Activated CD4-positive, CD25-positive, alpha-beta regulatory T cell treated with anti-CD3 and anti-CD28 coated beads, Interleukin-2, amount 50 U/mL, for 72 hours (primary cell): ENCODE measurements around the gene MED13.
"Not testable (repeated sequence)": the region's sequence is repeated elsewhere in the genome, so short reads cannot be mapped to it uniquely, and the experiment has no call there.

Experiments used
- DNase-seq: peaks from one replicate; pipeline ENCODE4 v3.0.0; 2021

Gene MED13

DNA sequence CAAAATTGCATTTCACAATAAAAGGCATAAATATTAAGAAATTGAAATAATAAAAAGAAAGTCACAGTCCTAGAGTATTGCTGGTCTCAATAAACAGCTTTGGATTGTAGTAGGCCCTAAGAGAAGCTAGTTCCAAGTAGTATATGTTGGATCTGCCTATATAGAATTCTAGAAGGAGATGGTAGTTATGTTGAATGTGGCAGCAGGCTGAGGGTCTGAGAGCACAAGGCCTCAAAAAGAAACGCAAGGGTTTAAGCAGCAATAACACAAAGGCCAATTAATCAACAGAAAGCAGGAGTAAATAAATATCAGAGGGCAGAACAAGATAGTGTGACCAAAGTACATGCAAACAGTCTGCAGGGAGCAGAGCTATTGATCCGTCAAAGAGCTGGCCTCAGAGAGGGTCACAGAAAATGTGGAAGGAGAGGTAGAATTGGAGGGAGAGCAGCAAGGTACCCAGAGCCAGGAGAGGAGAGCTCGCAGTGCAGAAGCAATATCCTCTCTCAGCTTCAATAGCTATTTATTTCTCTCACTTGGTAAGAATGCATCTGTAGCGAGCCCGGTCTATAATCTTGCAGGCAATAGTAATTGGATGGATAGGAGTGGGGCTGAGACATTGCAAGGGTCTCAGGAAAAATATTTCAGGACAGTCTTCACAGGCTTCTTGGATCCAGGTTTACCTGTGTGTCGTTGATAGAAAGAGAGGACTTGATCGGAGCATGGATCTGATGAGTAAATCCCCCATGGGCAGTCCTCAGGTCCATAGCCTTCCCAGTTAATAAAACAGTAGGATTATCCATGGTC is 25.1 kb upstream of the MED13 start:
- no peak for DNase-seq

DNA sequence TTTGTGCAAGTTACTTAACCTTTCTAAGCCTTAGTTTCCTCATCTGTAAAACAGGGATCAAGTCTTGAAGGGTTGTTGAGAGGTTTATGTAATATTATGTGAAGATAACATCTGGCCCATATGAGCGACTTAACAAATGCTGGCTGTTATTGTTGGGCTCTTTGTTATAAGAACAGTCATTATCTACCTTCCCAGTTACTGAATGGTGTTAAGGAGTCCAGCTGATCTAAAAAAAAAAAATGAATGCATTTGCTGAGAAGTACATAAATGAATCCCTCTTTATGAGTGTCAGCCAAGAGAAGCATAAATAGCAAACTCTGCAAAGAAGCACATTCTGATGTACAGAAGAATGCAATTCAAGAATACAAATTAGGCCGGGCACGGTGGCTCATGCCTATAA is 24.3 kb upstream of the MED13 start:
- DNase-seq, result no peak

DNA sequence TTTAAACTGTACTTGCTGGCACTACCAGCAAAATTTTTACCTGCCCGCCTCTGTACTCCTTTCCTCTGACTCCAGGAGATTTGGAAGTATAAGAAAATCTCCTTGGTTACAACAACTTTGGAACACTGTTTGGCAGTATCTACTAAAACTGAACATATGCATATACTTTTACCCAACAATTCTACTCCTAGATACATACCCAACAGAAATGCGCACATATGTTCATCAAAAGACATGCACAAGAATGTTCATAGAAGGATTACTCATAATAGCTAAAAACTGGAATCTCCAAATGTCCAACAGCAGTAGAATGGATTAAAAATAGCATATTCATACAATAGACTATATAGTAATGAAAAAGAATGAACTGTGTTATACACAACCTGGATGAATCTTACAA is 21.7 kb upstream of the MED13 start:
- no peak for DNase-seq

DNA sequence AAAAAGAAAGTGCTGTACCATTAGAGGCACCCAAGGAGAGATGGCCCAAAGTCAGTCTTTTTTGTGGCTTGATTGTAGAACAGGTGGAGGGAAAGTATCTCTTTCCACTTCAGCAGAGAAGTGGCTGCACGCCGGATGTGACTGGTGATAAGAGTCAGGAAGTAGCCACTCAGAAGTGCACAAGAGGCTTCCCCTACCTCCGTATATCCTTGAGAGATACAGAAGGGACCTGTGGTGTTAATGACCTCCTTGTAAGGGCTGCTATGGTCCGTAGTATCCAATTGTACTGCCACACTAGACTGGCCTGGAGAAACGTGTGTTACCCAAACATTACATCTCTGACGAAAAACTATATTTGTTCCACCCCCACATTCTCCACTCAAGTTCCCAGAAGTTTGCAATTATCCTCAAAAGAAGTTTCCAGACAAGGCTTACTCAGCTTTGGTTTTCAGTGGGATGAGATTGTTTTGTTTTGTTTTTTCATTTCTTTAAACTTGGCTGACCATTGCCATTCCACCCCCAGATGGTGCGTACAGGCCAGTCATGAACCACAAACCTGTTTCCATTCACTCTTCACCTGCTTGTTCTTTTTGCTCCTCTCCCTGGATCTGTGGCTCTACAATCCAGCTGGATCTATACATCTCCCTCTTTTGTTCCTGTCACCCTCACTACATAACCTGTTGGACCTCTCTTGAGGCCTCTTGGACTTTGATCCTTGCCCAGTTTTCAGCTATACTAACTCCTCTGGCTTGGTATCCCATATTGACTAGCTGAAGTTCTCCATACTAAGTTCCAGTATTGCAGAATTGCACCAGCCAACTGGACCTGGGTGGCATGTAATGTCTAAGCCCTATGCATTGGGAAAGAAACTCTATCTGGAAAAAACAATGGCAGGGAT is 20.7 kb upstream of the MED13 start:
- no peak for DNase-seq

DNA sequence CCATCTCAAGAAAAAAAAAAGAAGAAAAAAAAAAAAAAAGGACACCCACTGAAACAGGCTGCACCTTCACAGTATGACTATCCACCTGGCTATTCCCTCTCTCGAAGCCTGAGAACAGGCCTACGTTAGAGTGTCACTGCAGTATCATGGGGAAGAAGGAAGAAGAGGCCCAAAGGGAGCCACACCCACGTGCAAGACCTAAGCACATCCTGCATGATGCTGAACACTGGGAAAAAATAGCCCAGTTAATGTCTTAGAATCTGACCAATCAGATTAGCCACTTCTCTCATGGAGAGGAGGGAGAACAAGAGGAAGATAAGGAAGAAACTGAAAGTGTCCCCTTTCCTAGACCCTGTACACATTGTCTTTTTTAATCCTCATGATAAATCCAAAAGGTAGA is 19.5 kb upstream of the MED13 start:
- DNase-seq, result no peak

DNA sequence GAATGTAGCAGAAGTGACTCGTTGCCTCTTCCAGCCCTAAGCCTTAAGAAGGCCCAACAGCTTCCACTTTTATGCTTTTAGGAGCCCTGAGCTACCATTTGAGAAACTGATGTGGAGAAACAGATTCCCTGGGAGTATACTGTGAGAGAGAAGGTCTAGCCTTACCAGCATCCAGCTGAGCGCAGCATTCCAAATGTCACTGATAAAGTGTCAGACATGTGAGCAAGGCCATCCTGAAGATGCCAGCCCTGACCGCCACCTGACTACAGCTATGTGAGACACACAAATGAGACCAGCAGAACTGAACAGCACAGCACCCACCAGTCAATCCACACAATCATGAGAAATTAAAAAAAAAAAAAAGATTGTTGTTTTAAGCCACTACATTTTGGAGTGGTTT is 18.6 kb upstream of the MED13 start:
- no peak for DNase-seq

DNA sequence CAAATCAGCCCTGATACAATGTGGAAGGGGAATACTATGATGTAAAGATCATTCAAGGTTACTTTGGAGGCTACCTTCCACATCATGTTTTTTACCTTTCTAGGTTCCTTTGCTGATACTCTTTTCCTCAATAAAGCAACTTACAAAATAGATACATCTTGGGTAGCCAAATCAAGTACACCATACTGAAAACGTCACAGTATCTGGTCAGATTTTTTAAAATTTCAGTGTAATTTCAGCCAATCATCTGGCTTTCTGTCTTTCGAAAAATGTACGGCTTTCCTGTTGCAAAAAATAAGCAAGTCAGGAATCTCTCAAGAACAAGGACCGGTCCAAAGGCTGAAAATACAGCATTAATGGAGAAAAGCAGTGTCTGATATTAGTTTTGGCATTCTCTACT is 15.6 kb upstream of the MED13 start:
- DNase-seq, result no peak

DNA sequence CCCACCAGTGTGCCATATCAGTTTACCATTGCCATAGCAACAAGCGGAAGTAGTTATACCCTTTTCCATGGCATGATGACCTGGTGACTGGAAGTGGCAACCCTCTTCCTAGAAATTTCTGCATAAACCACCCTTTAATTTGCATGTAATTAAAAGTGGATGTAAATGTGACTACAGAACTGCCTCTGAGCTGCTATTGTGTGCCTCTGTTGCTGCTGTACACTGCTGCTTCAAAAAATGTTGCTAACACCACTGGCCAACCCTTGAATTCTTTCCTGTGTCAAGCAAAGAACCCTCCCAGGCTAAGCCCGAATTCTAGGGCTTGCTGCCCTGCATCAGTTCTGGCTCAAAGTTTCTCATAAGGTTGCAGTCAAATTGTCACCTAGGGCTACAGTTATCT is 12.9 kb upstream of the MED13 start:
- no peak for DNase-seq

DNA sequence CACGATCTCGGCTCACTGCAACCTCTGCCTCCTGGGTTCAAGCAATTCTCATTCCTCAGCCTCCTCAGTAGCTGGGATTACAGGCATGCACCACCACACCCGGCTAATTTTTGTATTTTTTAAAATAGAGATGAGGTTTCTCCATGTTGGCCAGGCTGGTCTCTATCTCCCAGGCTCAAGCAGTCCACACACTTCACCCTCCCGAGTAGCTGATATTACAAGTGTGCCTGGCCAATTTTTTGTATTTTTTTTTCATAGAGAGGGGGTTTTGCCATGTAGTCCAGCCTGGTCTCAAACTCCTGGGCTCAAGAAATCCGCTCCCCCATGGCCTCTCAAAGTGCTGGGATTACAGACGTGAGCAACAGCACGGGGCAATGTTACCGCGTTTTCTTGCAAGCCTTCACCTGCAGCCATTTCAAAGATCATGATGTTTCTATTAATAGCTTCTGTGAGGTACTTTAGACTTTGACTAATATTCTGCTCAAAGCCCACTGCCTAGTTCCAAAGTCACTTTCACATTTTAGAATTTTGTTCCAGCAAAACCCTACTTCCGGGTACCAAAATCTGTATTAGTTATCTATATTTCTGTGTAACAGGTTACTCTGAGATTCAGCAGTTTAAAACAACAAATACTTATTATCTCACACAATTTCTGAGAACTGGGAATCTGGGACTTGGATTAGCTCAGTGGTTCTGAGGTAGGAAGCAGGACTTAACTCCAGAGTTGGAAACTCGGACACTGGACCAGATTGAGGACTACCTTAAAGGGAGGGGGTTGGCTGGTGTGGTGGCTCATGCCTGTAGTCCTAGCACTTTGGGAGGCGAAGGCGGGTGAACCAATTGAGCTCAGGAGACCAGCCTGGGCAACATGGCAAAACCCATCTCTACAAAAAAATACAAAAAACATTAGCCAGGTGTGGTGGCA is 12.0 kb upstream of the MED13 start:
- DNase-seq, result no peak

DNA sequence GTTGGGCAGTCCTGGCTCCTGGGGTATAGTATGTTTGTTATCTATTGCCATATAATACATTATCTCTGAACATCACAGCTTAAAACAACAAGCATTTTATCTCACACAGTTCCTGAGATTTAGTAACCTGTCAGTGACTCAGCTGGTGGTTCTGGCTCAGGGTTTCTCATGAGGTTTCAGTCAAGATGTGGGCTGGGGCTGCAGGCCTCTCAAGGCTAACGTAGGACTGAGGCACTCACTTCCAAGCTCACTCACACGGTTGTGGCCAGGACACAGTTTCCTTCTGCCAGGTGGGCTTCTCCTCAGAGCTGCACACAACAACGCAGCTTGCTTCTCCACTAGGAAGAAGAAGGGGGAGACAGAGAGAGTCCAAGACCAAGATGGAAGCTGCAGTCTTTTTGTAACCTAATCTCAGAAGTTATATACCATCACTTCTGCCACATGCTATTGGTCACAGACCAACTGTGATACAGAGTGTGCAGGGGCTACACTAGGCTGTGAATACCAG is 10.3 kb upstream of the MED13 start:
- no peak for DNase-seq

DNA sequence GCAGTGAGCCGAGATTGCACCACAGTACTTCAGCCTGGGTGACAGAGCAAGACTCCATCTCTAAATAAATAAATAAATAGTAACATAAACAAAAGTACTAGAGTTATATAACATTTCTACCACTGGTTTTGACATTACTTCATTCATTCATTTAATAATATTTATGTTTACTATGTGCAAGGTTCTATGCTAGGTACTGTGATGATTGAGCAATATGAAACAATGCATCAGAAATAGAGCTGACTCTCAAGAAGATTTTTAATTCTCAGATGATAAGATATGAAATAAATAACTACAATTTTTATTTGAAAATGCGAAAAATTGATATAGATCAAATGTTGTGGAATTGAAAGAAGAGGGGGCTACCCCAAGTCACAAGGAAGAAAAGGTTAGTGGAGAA is 8.9 kb upstream of the MED13 start:
- no peak for DNase-seq

DNA sequence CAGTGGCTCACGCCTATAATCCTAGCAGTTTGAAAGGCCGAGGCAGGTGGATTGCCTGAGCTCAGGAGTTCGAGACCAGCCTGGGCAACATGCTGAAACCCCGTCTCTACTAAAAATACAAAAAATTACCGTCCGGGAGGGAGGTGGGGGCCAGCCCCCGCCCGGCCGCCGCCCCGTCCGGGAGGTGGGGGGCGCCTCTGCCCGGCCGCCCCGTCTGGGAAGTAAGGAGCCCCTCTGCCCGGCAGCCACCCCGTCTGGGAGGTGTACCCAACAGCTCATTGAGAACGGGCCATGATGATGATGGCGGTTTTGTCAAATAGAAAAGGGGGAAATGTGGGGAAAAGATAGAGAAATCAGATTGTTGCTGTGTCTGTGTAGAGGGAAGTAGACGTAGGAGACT is 7.8 kb upstream of the MED13 start:
- not testable (repeated sequence) for DNase-seq

DNA sequence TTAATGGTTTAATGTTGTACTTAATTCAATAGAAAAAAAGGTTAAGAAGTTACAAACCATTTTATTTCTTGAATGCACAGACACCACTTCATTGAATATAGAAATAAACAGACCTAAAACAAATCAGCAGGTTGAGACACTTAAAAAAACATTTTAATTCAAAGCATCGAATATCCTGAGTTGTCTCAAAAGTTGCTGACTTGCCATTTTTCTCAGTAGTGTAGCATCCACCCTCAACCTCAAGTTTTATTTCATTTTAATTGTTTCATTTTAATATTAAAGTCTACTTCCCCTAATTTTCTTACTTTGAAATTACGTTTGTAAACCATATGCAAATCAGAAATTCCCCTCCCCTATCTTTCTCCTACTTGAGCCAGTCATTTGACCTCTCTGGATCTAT is 5.8 kb upstream of the MED13 start:
- DNase-seq, result no peak

DNA sequence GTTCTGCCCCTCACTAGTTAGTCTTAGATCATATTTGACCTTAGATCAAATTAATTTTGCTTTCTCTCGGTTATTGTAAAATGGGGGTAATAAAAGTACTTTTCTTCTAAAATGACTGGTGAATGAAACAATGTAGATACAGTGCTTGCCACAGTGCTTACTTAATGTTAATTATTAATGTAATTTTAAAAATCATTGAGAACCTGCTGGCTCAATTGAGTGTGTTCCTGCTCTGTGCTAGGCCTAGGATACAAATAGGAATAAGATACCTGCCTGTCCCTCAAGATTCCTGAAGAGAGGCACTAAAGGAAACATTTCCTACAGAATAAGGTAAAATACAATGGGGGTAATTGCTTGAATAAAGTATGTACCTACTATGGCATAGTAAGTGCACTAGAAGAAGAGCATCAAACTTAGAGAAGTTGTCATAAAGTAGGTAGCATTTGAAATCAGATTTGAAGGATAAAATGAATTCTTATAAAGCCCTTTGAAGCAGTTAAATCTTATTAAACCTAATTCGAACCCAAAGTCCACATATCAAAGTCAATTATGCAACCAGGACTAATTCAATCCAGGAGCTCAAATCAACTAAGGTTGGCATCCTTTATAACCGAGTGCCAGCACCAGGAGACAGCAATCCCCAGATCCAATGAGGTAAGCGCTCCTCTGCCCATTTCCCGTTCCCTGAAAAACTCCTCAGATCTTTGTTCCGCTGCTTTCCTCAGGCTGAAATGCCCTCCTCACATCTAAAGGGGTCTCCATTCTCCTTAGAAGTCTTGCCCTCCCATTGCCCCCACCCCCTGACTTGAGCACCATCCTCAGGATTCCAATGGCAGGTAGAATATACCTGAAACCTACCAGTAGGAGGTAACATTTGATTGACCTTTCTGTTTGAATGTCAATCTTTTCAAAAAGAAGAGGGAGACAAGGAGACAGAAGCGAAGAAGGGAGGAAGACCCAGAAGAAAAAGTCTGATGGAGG is 2.4 kb upstream of the MED13 start:
- no peak for DNase-seq

DNA sequence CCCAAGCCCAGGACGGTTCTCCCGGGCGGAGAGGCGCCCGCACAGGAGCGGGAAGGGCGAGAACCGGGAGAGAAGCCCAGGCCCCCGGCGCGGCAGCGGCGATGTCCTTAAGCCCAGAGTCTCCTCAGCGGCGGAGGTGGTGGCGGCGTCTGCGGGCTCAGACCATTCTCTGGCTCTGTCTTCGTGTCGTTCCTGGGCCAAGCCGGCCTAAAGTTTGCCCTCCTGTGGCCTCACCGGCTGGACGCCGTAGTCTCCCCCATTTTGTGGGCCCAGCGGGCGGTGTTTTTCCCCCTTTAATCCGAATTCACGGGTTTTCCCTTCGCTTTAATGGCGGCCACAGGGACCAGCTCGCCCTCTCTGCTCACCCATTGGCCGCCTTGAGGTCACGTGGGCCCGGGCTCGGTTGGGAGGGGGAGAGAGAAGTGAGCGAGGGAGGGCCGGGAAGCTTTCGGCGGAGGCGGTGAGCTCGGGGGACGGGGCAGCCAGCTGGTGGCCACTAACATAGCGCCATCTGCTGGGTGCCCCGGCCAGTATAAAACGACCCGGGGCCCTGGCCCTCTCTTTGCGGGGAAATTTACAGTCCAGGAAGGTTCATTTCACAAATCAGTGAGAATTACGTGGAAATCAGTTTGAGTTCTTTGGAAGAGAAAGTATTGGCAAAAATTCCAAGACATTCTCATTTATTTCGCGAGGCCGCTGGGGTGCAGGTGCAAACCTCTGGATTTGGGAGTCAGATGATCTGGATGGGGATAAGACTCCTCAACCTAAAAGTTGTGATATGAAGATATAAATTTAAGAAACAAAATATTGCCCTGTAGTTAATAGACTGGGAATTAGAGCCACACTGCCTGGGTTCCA is 762 bp upstream of the MED13 start:
- peak; percentile 99 for DNase-seq

DNA sequence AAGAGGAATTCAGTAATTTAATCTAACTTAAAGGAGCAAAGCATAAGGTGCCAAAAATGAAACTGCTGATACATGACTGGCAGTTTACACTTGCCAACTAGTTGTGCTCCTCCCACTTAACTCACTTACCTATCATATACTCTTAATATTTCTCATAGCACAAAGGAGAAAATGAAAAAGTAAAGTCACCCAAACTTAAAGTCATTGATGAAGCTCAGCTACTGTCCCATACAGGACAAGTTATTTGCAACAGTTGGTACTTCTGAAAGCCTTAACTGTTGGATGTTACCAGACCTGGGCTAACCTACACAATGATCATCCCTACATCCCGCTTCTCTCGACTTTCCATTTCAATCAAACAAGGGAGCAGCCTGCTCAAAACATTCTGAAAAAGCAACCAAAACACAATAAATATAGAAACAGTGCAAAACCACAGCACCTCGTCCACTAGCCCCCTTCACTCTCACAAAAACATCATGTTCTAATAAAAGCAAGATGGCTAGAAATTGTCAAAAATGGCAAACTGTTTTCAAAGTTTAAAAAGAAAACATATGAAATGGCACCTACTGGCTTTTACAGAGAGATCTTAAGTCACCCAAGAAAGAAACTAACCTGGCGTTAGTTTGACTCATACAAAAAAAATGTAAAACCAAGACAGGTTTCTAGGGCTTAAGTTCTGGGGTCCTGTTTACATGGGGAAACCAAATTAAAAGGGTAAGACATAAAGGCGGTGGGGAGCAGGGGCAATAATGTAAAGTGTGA is 868 bp downstream of the MED13 start:
- no peak for DNase-seq

DNA sequence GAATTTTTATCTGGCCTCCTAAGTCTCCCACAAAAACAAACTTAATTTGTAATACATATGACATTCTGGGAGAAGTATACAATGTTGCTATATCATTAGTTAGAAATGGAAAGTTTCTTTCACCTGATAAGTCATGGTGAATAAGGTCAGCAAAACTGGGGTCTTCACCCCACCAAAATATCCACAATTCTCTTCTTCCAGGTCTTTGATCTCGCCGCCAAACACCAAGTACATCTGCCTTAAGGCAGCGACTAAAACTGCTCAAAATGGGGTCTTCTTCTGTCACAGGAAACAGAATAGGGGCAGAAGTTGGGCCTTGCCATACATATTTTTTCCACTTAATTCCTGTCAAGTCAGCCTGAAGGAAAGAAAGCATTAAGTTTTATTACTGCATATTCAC is 2.1 kb downstream of the MED13 start:
- no peak for DNase-seq

DNA sequence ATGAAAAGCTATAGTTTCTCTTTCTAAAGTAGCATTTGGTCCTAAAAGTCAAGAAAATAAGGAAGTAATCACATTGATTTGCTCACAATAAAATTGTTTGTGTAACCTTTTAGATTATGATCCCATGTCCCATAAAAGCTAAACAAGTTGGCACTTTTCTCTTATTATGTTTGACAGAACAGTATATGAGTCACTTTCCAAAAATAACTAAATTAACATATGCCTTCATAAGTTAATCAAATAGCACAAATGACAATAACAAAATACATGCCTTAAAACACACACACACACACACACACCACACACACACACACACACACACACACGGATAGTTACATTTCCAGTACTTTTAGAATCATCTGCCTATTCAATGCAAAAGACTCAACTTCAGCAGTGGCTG is 2.8 kb downstream of the MED13 start:
- no peak for DNase-seq

DNA sequence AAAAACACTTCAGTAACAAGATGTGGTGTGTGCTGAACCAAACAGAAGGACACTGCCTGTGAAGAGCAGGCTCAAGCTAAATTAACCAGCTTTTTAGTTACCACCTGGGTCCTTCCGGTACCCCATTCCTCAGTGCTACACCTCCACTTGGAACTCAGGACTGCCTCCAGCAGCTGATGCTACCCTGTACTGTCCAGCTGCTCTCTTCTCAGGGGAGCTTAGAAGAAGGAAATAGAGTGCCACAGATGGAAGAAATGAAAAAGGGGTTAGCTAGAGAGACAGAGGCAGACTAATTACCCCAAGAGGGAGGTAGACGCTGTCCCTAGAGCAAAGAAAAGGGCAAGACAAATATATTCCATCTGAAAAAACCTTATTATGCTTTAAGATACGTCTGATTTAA is 5.7 kb downstream of the MED13 start:
- no peak for DNase-seq

DNA sequence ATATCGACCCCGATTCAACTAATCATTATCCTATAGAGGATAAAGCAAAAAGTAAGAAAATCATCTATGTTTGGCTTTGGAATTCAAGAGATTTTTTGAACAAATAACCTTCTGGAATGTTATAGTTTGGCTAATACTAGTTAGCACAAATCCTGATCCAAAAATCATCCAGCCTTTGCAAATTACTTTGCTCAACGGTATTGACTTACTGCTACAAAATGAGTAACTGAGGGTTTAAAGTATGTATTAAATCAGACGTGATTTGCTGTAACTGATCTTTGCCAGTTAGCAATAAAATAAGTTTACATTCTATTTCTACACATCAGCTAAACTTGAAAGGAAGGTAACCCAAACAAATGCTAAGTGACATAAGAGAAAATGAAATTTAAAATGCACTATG is 6.5 kb downstream of the MED13 start:
- no peak for DNase-seq
